NCI-H526 treated with DMSO at 0.1 percent for 48 hours (cell line): ENCODE results near the gene TCEA2.

ENCODE experiments used
- DNase-seq: peaks from one replicate; lab custom pipeline; 2025; lab: John Stamatoyannopoulos, UW

Gene TCEA2

DNA sequence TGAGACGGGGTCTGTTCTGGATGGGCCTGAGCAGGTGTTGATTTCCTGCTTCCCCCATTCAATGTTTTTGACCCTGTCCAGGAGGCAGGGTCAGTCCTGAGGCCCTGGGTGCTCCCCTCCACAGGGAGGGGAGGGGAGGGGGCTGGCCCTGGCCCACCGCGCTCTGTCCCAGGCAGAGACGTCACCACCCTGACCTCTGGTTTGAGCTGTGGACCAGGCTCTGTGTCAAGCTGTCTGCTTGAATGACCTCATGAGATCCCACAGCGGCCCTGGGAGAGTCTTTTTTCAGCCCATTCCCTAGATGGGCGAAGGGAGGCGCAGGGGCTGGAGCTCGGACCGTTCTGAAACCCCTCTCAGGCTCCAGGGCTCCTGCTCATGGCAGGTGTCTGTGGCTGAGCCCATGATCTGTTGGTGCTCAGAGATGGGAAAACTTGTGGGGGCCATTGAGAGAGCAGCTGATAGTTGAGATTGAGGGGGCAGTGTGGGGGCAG is 30.1 kb downstream of the TCEA2 start:
- no peak for DNase-seq

DNA sequence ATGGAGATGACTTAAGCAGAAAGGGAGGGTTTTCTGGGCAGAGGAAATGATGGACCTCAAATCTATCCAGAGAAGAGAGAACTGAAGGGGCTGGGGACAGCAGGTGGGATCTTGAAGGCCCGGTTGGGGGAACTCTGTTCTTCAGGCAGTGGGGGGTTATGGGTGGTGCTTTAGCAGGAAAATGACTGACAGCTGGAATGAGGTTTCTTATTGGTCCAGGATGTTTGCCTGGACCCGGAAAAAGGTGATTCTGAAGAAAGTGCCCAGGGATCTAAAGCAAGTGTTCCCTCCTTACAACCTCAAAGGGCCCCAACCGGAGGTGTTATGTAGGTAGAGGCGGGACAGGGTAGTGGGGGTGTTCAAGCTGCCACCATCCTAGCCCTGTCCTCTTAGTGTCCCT is 32.5 kb downstream of the TCEA2 start:
- no peak for DNase-seq

DNA sequence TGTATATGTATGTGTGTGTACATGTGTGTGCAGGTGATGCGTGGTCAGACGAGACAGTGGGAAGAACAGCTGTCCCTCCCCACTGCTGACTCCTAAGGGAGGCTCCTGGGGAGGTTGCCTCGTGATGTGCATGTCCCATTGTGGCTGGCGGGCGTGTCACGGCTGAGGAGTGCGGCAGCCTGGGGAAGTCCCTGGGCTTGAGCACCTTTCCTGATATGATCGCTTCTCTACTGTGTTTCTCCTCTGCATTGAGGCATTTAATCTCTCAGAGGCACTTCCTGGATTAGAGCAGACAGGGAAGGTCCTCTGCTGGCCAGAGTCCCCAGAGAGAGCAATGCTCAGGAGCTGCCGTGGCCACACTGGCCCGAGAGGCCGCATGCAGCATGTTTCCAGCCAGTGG is 32.9 kb downstream of the TCEA2 start:
- DNase-seq = no peak

DNA sequence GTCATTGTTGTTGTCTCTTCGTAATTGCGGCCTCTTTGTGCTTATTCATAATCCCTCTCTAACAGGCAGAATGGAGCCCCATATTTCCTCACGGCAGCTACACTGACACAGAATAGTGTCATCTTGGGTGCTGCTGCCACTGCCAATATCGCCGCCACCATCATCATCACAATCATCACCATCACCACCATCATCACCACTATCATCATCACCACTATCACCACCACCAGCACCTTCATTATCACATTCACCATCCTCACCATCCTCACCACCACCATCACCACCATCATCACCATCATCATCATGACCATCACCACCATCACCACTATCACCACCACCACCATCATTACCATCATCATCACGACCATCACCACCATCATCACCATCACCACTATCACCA is 33.5 kb downstream of the TCEA2 start:
- no peak for DNase-seq

- no peak for DNase-seq
Observed at GRCh38 chr20:64098471-64099013, 35.5 kb downstream of the TCEA2 start.

- DNase-seq = no peak
Observed at GRCh38 chr20:64099086-64099786, 36.2 kb downstream of the TCEA2 start.

DNA sequence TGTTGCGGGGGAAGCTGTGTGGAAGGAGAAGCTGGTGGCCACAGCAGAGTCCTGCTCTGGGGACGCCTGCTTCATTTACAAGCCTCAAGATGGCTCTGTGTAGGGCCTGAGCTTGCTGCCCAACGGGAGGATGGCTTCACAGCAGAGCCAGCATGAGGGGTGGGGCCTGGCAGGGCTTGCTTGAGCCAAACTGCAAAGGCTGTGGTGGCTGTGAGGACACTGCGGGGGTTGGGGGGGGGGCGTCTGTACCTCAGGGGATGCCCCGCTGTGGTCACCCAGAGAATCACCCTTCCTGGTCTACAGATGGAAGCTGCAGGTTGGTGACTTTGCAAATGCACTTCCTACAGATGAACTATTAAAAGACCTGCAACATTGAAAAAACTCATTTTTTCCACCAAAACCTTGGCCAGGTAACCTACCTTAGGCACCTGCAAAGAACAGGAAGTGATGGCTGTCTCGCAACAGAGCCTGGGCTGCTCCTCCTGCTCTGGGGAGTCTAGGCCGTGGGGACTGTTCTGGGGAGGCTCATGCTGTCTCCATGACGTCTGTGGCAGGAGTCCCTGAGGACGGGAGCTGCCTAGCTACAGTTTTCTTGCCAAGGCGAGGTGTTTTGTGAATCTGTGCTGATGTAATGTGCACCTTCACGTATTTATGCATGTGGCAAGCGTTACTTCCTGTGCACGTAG is 37.0 kb downstream of the TCEA2 start:
- no peak for DNase-seq

DNA sequence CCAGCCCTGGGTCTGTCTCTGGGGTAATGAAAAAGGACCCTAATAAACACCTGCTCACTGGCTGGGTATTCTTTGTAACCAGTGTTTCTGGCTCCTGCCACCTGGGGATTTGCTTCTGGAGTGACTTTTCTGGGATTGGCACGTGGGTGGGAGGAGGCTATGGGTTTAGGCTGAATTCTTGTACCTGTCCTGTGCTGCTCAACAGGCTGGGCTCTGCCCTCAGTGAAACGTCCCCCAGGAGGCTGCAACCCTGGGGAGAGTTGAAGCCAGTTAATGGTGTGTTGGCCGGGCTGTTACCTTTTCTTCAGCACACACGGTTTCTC is 37.5 kb downstream of the TCEA2 start:
- DNase-seq = no peak

- no peak for DNase-seq
Observed at GRCh38 chr20:64100946-64101688, 38.1 kb downstream of the TCEA2 start.

DNA sequence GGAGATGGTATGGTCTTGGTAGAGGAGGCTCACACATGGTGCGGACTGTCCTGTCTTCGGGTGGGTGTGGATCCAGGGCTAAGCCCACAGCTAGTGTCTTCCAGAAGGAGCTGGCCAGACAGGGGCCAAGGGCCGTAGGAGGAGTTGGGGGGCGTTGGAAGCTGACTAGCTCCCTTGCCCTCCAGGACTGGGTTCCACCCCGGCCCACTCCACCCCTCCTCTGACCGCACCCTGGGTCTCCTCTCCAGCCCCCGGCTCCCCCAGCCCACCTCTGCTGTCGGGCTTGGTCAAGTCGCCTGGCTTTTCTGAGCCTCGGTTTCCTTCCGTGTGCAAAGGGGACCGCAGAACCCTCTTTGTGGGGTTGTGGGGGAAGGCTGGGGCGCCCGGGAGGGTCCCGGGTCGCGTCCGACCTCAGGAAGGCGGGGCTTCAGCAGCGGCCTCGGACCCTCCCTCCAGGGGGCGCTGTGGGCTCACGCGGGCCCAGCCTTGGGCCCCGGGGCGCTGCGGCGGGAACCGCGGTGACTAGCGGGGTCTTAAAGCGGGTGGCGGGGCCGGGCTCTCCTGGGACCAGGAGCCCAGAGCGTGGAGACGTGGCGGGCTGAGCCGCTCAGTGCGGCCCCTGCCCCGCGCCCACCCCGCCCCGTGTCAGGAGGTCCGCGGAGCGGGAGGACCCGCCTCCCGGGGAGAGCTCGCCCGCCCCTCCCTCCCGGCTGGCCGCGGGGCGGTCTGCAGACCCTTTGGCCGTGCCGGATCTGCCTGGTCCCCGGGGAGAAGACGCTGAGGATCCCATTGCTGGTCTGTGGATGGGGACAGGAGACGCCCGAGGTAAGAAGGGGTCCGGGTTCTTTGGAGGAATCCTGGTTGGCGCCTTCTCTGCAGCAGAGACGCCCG is 39.0 kb downstream of the TCEA2 start:
- DNase-seq = no peak

DNA sequence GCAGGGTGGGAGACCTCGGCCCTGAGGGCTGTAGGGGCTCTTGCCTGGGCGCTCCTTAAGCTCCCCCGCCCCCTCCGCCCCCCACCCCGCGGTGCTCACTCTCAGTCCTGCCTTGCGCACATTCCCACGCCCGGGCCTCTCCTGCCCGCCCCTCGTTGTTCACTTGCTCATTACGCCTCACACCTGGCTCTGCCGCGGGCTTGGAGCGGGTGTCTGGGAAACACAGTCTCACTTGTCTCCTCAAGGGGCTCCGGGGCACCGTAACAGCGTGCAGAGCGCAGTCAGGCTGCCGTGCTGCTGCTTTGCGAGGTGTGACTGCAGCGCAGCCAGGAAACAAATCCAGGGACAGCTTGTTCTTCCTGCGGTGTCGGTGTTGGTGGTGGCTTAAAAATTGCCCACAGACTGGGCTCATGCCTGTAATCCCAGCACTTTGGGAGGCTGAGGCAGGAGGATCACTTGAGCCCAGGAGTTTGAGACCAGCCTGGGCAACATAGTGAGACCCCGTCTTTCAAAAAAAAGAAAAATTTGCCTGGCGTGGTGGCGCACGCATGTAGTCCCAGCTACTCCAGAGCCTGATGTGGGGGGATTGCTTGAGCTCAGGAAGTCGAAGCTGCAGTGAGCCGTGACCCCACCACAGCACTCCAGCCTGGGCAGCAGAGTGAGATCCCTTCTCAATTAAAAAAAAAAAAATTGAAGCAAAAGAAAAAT is 39.8 kb downstream of the TCEA2 start:
- DNase-seq = peak; percentile 58

GRCh38 chr20:64103871-64104666 is 41.1 kb downstream of the TCEA2 start:
- no peak for DNase-seq

DNA sequence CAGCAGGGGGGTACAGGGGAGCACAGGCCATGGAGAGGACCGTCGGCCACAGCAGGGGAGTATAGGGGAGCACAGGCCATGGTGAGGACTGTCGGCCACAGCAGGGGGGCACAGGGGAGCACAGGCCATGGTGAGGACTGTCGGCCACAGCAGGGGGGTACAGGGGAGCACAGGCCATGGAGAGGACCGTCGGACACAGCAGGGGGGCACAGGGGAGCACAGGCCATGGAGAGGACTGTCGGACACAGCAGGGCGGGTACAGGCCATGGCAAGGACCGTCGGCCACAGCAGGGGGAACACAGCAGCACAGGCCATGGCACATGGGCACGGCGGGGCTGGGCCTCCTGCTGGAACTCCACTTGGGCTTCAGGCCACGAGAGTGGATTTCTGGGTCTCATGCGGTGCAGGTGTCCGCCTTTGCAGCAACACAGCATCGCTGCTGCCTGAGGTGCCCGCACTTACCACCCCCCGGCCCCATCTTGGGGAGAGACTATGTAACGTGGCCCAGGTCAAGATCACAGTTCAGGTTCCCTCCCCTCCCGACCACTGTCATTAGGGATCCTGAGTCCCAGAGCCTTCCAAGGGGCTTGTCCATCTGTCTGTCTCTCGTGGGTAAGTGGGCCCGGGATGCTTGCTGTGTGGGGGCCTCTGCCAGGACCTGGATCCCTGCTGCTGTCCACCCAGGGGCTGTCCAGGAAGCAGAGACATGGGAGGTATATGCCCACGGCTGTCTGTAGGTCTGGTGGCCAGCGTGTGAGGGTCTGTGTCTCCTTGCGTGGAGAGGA is 41.9 kb downstream of the TCEA2 start:
- no peak for DNase-seq

DNA sequence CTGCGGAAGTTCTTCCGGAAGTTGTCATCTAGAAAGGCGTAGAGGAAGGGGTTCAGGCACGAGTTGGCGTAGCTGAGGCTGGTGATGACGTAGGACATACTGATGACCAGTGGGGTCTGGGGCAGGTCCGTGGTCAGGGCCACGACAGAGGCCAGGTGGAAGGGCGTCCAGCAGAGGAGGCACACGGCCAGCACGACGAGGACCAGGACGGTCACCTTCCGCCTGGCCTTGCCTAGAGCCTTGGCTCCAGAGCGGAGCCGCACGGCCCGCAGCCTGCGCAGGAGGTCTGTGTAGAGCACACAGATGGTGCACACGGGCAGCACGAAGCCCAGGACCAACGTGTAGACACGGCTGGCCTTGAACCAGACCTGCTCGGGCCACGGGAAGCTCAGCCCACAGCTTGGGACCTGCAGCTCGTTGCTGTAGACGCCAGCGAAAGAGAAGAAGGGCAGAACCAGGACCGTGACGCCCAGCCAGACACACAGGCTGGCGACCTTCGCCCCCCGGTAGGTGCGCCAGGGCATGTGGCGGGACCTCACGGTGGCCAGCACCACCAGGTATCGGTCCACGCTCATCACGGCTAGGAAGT is 42.9 kb downstream of the TCEA2 start:
- DNase-seq = no peak

GRCh38 chr20:64106435-64106961 is 43.5 kb downstream of the TCEA2 start:
- DNase-seq = no peak

GRCh38 chr20:64106981-64107735 is 44.2 kb downstream of the TCEA2 start, which contains the start of gene NPBWR2:
Gene NPBWR2 (minus strand): TSS chr20:64107565. CDS start chr20:64106831, 734 bp downstream.
- DNase-seq = no peak

- no peak for DNase-seq
Observed at GRCh38 chr20:64107736-64108457, 44.9 kb downstream of the TCEA2 start.
